ENCODE results near the gene AHDC1. TPM values are rescaled to one million over a fixed set of nuclear protein-coding genes. Genes with fewer than 3 reads are reported as not detected.

Gene AHDC1
- total RNA-seq, 1 donor from 2014 or later: 205 TPM

- H3K27ac ChIP-seq: no peak overlapping the region
- TF ChIP-seq, protein P1, sequence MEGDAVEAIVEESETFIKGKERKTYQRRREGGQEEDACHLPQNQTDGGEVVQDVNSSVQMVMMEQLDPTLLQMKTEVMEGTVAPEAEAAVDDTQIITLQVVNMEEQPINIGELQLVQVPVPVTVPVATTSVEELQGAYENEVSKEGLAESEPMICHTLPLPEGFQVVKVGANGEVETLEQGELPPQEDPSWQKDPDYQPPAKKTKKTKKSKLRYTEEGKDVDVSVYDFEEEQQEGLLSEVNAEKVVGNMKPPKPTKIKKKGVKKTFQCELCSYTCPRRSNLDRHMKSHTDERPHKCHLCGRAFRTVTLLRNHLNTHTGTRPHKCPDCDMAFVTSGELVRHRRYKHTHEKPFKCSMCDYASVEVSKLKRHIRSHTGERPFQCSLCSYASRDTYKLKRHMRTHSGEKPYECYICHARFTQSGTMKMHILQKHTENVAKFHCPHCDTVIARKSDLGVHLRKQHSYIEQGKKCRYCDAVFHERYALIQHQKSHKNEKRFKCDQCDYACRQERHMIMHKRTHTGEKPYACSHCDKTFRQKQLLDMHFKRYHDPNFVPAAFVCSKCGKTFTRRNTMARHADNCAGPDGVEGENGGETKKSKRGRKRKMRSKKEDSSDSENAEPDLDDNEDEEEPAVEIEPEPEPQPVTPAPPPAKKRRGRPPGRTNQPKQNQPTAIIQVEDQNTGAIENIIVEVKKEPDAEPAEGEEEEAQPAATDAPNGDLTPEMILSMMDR (IDR thresholded peaks at IDR 0.05): no peak
- H3K27me3 ChIP-seq: no peaks in the 10 kb centered on the region
- no peaks in the 10 kb centered on the region for H3K36me3 ChIP-seq
- intact Hi-C loops (cut with DNase I): loop anchor here (1.0 kb wide), 1 partner anchor 54 kb away; no protein-coding TSS in a partner anchor
- H3K4me1 ChIP-seq: peaks cover 0 to 4% of the 10 kb centered on the region in 2 donors
- H3K9me3 ChIP-seq: no peaks in the 10 kb centered on the region
- DNase-seq (ENCODE audit: low spot score in 2 of 2): no peak
- H3K4me3 ChIP-seq: no peak overlapping the region
These were observed 5.8 kb upstream of the AHDC1 start for GRCh38 chr1:27609618-27610240.

- Histone ChIP-seq H3K36me3 (no peaks in the 10 kb centered on the region), H3K4me1 (peaks cover 0 to 4% of the 10 kb centered on the region in 2 donors), H3K27ac (no peak overlapping the region), H3K9me3 (no peaks in the 10 kb centered on the region), H3K4me3 (no peak overlapping the region), H3K27me3 (no peaks in the 10 kb centered on the region)
- intact Hi-C loops (cut with DNase I): loop anchor here (1.0 kb wide), 1 partner anchor 54 kb away; no protein-coding TSS in a partner anchor
- TF ChIP-seq, protein P1 (IDR thresholded peaks at IDR 0.05): no peak
- no peak for DNase-seq (ENCODE audit: low spot score in 2 of 2)
These were observed 5.2 kb upstream of the AHDC1 start for GRCh38 chr1:27609210-27609555.

GRCh38 chr1:27607239-27607804, 3.4 kb upstream of the AHDC1 start:
- Histone ChIP-seq H3K27me3 (no peaks in the 10 kb centered on the region), H3K27ac (no peak overlapping the region), H3K4me3 (no peak overlapping the region), H3K36me3 (no peaks in the 10 kb centered on the region), H3K4me1 (peaks cover 2 to 7% of the 10 kb centered on the region in 2 donors), H3K9me3 (no peaks in the 10 kb centered on the region)
- TF ChIP-seq, protein P1 (IDR thresholded peaks at IDR 0.05): no peak
- intact Hi-C loops (cut with DNase I): no loop called here
- DNase-seq (ENCODE audit: low spot score in 2 of 2): no peak

- DNase-seq (ENCODE audit: low spot score in 2 of 2): no peak
- intact Hi-C loops (cut with DNase I): loop anchor here (1.0 kb wide), 1 partner anchor 204 kb away; no protein-coding TSS in a partner anchor
These were observed 2.8 kb upstream of the AHDC1 start for GRCh38 chr1:27606708-27607238.

GRCh38 chr1:27605796-27606707, 2.1 kb upstream of the AHDC1 start:
- DNase-seq (ENCODE audit: low spot score in 2 of 2): no peak
- Histone ChIP-seq H3K27ac (no peak overlapping the region), H3K4me1 (peaks cover 12 to 15% of the 10 kb centered on the region in 2 donors), H3K36me3 (no peaks in the 10 kb centered on the region), H3K27me3 (no peaks in the 10 kb centered on the region), H3K9me3 (no peaks in the 10 kb centered on the region), H3K4me3 (no peak overlapping the region)
- intact Hi-C loops (cut with DNase I): loop anchor here (1.0 to 2.0 kb wide), 3 partner anchors 115 to 305 kb away; partner anchors contain the start of gene WASF2
- TF ChIP-seq, protein P1 (IDR thresholded peaks at IDR 0.05): peak; percentile 94 to 95 (median 94)

More at GRCh38 chr1:27606708-27607238, 2.8 kb upstream of the AHDC1 start:
- H3K27me3 ChIP-seq: no peaks in the 10 kb centered on the region
- H3K4me3 ChIP-seq: no peak overlapping the region
- H3K36me3 ChIP-seq: no peaks in the 10 kb centered on the region
- no peak overlapping the region for H3K27ac ChIP-seq
- TF ChIP-seq, protein P1 (IDR thresholded peaks at IDR 0.05): no peak
- no peaks in the 10 kb centered on the region for H3K9me3 ChIP-seq
- H3K4me1 ChIP-seq: peaks cover 6 to 8% of the 10 kb centered on the region in 2 donors
